ENCODE results near the gene SLC7A10.

SLC7A10 gene

GRCh38 chr19:33234092-33234491 is 8.4 kb upstream of the SLC7A10 start:
- no peak for TF ChIP-seq CTCF (IDR thresholded peaks at IDR 0.05; ENCODE audit: low read depth, low read length, missing control alignments)
- DNase-seq (ENCODE audit: extremely low read depth, low read depth), result no peak
- no peak overlapping the region for H3K4me3 ChIP-seq (replicated peaks; ENCODE audit: low read depth, low read length)

DNA sequence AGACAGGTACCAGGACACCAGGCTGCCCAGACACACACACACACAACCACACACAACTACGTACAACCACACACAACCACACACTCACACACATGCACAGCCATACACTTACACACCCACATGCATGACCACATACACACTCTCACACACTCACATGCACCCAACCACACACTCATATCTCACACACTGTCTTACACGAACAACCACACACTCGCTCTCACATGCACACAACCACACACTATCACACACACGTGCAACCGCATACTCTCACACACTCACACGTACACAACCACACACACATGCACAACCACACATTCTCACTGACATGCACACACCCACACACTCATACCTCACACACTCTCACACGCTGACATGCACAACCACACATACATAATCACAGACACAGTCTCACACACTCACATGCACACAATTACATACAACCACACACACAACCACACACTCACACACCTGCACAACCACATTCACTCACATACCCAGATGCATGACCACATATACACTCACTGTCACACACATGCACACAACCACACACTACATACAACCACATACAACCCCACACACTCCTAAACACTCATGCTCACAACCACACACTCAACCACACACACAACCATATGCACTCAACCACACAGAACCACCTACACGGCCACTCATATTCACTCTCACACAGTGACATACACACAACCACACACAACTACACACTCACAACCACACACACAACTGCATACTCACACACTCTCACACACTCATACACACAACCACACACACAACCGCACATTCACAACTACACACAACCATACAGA is 7.6 kb upstream of the SLC7A10 start:
- no peak for TF ChIP-seq CTCF (IDR thresholded peaks at IDR 0.05; ENCODE audit: low read depth, low read length, missing control alignments)
- H3K4me3 ChIP-seq (replicated peaks; ENCODE audit: low read depth, low read length), result no peak overlapping the region
- DNase-seq (ENCODE audit: extremely low read depth, low read depth), result no peak

GRCh38 chr19:33232656-33233055 is 7.0 kb upstream of the SLC7A10 start:
- TF ChIP-seq CTCF (IDR thresholded peaks at IDR 0.05; ENCODE audit: low read depth, low read length, missing control alignments), result no peak
- H3K4me3 ChIP-seq (replicated peaks; ENCODE audit: low read depth, low read length), result no peak overlapping the region
- DNase-seq (ENCODE audit: extremely low read depth, low read depth), result no peak

DNA sequence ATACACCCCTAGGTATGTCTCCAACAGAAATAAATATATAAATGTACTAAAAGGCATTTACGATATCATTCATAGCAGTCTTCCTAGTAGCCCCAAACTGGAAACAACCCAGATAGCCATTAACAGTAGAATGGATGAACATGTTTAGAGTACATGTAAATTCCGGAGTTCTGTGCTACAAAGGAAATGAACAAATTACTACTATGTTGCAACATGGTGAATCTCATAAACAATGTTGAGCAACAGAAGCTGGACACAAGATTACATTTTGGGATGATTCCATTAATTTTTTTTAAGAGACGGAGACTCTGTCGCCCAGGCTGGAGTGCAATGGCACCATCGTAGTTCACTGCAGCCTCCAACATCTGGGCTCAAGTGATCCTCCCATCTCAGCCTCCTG is 5.9 kb upstream of the SLC7A10 start:
- no peak for TF ChIP-seq CTCF (IDR thresholded peaks at IDR 0.05; ENCODE audit: low read depth, low read length, missing control alignments)
- no peak for DNase-seq (ENCODE audit: extremely low read depth, low read depth)
- H3K4me3 ChIP-seq (replicated peaks; ENCODE audit: low read depth, low read length), result no peak overlapping the region

GRCh38 chr19:33229962-33230361 is 4.3 kb upstream of the SLC7A10 start:
- TF ChIP-seq CTCF (IDR thresholded peaks at IDR 0.05; ENCODE audit: low read depth, low read length, missing control alignments), result no peak
- H3K4me3 ChIP-seq (replicated peaks; ENCODE audit: low read depth, low read length), result no peak overlapping the region

GRCh38 chr19:33227870-33228599 is 2.4 kb upstream of the SLC7A10 start:
- DNase-seq (ENCODE audit: extremely low read depth, low read depth), result no peak
- no peak for TF ChIP-seq CTCF (IDR thresholded peaks at IDR 0.05; ENCODE audit: low read depth, low read length, missing control alignments)
- no peak overlapping the region for H3K4me3 ChIP-seq (replicated peaks; ENCODE audit: low read depth, low read length)

More at GRCh38 chr19:33229962-33230361, 4.3 kb upstream of the SLC7A10 start:
- no peak for DNase-seq (ENCODE audit: extremely low read depth, low read depth)
